DOHH2 (cell line): ENCODE results near the gene ATP11A.

Experiments
- H3F3A ChIP-seq: fragments of 200-600 bp; sonication (generic), shearing (Covaris generic); 2 replicates; pipeline ENCODE4 v1.6.0; 2016; ENCODE audit warnings: antibody characterized with exemption, mild to moderate bottlenecking; ENCODE audit not compliant: control insufficient read depth, insufficient read depth
- H3K27ac ChIP-seq: fragments of 200-600 bp; sonication (generic); 2 replicates; pipeline ENCODE4 v1.5.1; 2014; ENCODE audit warnings: low read depth, mild to moderate bottlenecking, low read length, moderate library complexity
- H3K27me3 ChIP-seq: fragments of 200-600 bp; sonication (generic); 2 replicates; pipeline ENCODE4 v1.6.1; 2014; ENCODE audit warnings: mild to moderate bottlenecking, low read length, mixed read lengths; ENCODE audit not compliant: control insufficient read depth
- H3K36me3 ChIP-seq: fragments of 200-600 bp; sonication (generic); 2 replicates; pipeline ENCODE4 v1.6.1; 2014; ENCODE audit warnings: mild to moderate bottlenecking, low read length, moderate library complexity, mixed read lengths; ENCODE audit not compliant: control insufficient read depth
- H3K4me1 ChIP-seq: fragments of 200-600 bp; sonication (generic); 2 replicates; pipeline ENCODE4 v1.6.1; 2014; ENCODE audit warnings: mild to moderate bottlenecking, low read length, mixed read lengths; ENCODE audit not compliant: control insufficient read depth
- H3K4me2 ChIP-seq: fragments of 200-600 bp; sonication (generic); 2 replicates; pipeline ENCODE4 v1.6.0; 2014; ENCODE audit warnings: mild to moderate bottlenecking, low read length, moderate library complexity
- H3K4me3 ChIP-seq: fragments of 200-600 bp; sonication (generic); 2 replicates; pipeline ENCODE4 v1.5.1; 2014; ENCODE audit warnings: mild to moderate bottlenecking, low read length, mixed read lengths
- H3K79me2 ChIP-seq: fragments of 200-600 bp; sonication (generic); 2 replicates; pipeline ENCODE4 v1.6.1; 2014; ENCODE audit warnings: mild to moderate bottlenecking, low read length, mixed read lengths; ENCODE audit not compliant: control insufficient read depth
- H3K9me2 ChIP-seq: fragments of 200-600 bp; sonication (generic); replicated peaks from 2 replicates; pipeline ENCODE4 v1.6.1; 2014; ENCODE audit warnings: mild to moderate bottlenecking, low read length, mixed read lengths; ENCODE audit not compliant: control insufficient read depth
- H3K9me3 ChIP-seq: fragments of 200-600 bp; sonication (generic); 2 replicates; pipeline ENCODE4 v1.6.1; 2014; ENCODE audit warnings: antibody characterized with exemption, low read length, mixed read lengths; ENCODE audit not compliant: control insufficient read depth, insufficient read depth
- H4K20me1 ChIP-seq: fragments of 200-600 bp; sonication (generic); 2 replicates; pipeline ENCODE4 v1.6.0; 2014; ENCODE audit warnings: low read depth, mild to moderate bottlenecking, antibody characterized with exemption, low read length, moderate library complexity; ENCODE audit not compliant: control insufficient read depth, insufficient read depth
- CTCF ChIP-seq: fragments of 200-600 bp; sonication (generic); IDR thresholded peaks from one replicate; pipeline ENCODE4 v1.5.1; 2014; ENCODE audit warnings: antibody characterized with exemption, mild to moderate bottlenecking, low read depth, low read length; ENCODE audit not compliant: poor library complexity, severe bottlenecking
- EZH2phosphoT487 ChIP-seq: fragments of 200-600 bp; sonication (generic); IDR thresholded peaks from 2 replicates; pipeline ENCODE4 v1.6.1; 2017; ENCODE audit warnings: borderline replicate concordance, mild to moderate bottlenecking, antibody characterized with exemption, low read length, moderate library complexity, mixed read lengths

The ATP11A gene

GRCh38 chr13:112836940-112837339 is 147.1 kb downstream of the ATP11A start:
- Histone ChIP-seq H3K4me2 (no peak overlapping the region), H3K27ac (no peak overlapping the region), H4K20me1 (no peaks in the 10 kb centered on the region), H3K36me3 (peaks cover 11% of the 10 kb centered on the region; the same call in 1 of the 2 replicates), H3F3A (no peaks in the 10 kb centered on the region), H3K4me3 (no peak overlapping the region), H3K4me1 (no peaks in the 10 kb centered on the region), H3K9me3 (no peaks in the 10 kb centered on the region), H3K27me3 (no peaks in the 10 kb centered on the region), H3K9me2 (no peaks in the 10 kb centered on the region), H3K79me2 (no peaks in the 10 kb centered on the region)
- no peak for TF ChIP-seq CTCF
- no peak for TF ChIP-seq EZH2phosphoT487

GRCh38 chr13:112837371-112838037 is 147.7 kb downstream of the ATP11A start:
- Histone ChIP-seq H3K4me1 (no peaks in the 10 kb centered on the region), H3K4me3 (no peak overlapping the region), H3K27me3 (no peaks in the 10 kb centered on the region), H3F3A (no peaks in the 10 kb centered on the region), H3K79me2 (no peaks in the 10 kb centered on the region), H3K36me3 (peaks cover 6% of the 10 kb centered on the region; the same call in 1 of the 2 replicates), H3K4me2 (no peak overlapping the region), H3K27ac (no peak overlapping the region), H3K9me3 (no peaks in the 10 kb centered on the region), H3K9me2 (no peaks in the 10 kb centered on the region), H4K20me1 (no peaks in the 10 kb centered on the region)
- TF ChIP-seq EZH2phosphoT487 (no peak), CTCF (no peak)

GRCh38 chr13:112838038-112838841 is 148.4 kb downstream of the ATP11A start:
- Histone ChIP-seq H3K27me3 (no peaks in the 10 kb centered on the region), H3K4me2 (no peak overlapping the region), H3F3A (no peaks in the 10 kb centered on the region), H3K79me2 (no peaks in the 10 kb centered on the region), H3K9me2 (no peaks in the 10 kb centered on the region), H3K27ac (no peak overlapping the region), H3K36me3 (no peaks in the 10 kb centered on the region; the same call in 1 of the 2 replicates), H3K9me3 (no peaks in the 10 kb centered on the region), H3K4me1 (no peaks in the 10 kb centered on the region), H3K4me3 (no peak overlapping the region), H4K20me1 (no peaks in the 10 kb centered on the region)
- no peak for TF ChIP-seq CTCF
